IPS-15b (cell line): Measurements from ENCODE around the gene LNX1.

Experiments used
- H3K27me3 ChIP-seq: one replicate; pipeline ENCODE4 v1.6.1; 2013; ENCODE audit warnings: low read length; ENCODE audit not compliant: control insufficient read depth, insufficient read depth
- H3K36me3 ChIP-seq: one replicate; pipeline ENCODE4 v1.6.1; 2013; ENCODE audit warnings: low read length; ENCODE audit not compliant: control insufficient read depth, insufficient read depth
- H3K4me1 ChIP-seq: one replicate; pipeline ENCODE4 v1.6.1; 2013; ENCODE audit warnings: mild to moderate bottlenecking, low read length; ENCODE audit not compliant: control insufficient read depth, insufficient read depth
- H3K4me3 ChIP-seq: one replicate; pipeline ENCODE4 v1.5.1; 2013; ENCODE audit warnings: low read depth, low read length
- H3K9ac ChIP-seq: one replicate; pipeline ENCODE4 v1.6.1; 2013; ENCODE audit warnings: low read depth, mild to moderate bottlenecking, low read length
- H3K9me3 ChIP-seq: one replicate; pipeline ENCODE4 v1.6.1; 2013; ENCODE audit warnings: mild to moderate bottlenecking, low read length; ENCODE audit not compliant: control insufficient read depth, insufficient read depth

The LNX1 gene

DNA sequence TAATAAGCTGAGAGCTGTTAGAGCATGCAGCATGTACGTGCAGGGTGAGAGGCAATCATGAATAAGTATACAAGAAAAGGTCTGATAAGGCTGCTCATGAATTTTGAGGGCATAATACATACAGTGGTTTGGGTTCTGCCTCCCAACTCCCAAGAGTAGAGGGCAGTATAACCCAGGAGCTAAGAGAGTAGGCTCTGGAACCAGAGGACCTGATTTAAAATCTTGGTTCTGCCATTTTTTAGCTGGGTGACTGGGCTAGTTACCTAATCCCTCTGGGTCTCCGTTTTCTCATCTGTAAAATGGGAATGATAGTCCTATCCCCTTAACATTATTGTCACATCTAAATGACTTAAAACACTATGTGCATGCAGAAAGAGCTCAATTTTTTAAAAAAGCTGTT, 85.3 kb downstream of the LNX1 start:
- Histone ChIP-seq H3K4me3 (no peak overlapping the region), H3K4me1 (no peaks in the 10 kb centered on the region)

DNA sequence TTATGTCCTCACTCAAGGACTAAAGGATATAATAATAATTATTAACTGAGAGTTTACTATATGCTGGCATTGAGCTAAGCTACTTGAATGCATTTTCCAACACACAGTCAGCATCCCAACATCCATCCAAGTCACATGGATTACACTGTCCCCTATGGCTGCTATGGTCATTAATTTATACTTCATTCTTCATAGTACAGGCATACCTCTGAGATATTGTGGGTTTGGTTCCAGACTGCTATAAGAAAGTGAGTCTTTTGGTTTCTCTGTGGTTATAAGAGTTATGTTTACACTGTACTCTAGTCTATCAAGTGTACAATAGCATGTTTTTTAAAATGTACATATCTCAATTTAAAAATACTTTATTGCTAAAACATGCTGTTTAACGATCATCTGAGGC, 89.2 kb downstream of the LNX1 start:
- H3K9ac ChIP-seq: no peak overlapping the region
- no peak overlapping the region for H3K4me3 ChIP-seq
- peaks cover 3% of the 10 kb centered on the region for H3K4me1 ChIP-seq
- H3K27me3 ChIP-seq: no peaks in the 10 kb centered on the region
- no peaks in the 10 kb centered on the region for H3K9me3 ChIP-seq
- no peaks in the 10 kb centered on the region for H3K36me3 ChIP-seq

More for the DNA sequence above, 85.3 kb downstream of the LNX1 start:
- H3K9me3 ChIP-seq: no peaks in the 10 kb centered on the region
- H3K27me3 ChIP-seq: no peaks in the 10 kb centered on the region
- no peaks in the 10 kb centered on the region for H3K36me3 ChIP-seq
- H3K9ac ChIP-seq: no peak overlapping the region

DNA sequence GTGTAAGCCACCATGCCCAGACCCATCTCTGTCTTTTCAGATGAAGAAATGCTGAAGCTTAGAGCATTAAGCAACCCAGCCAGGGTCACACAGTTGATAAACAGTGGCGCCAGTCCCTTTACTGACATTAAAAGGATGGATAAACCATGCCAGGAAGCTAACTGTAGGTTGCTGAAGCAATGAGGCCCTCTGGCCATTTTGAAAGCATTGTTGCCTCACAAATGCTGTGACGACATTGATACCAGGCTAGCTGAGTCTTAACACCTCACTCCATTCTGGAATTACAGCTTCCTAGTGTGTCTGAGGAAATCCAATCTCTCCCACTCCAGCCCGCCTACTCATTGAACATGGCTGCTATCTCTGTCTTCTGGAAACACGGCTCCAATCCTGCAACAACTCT, 89.7 kb downstream of the LNX1 start:
- Histone ChIP-seq H3K9me3 (no peaks in the 10 kb centered on the region), H3K27me3 (no peaks in the 10 kb centered on the region), H3K36me3 (no peaks in the 10 kb centered on the region), H3K4me1 (peaks cover 4% of the 10 kb centered on the region), H3K9ac (no peak overlapping the region), H3K4me3 (no peak overlapping the region)

DNA sequence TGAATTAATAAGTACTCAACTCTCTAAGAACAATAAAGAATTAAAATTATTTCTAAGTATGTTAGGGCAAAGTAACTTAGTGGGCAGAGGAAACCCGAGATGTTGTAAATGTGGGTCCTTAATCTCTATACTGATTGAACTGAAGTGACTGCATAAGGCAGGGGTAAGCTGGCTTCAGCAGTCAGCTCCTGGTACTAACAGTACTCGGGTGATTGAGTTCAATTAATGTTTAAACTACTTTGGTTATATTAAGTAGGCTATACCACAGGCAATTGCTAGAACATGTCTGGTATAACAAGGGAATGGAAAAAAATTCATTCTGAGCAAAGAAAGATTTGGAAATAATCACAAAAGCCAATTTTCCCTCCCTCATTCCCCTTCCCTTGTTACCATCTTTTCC, 90.7 kb downstream of the LNX1 start:
- no peak overlapping the region for H3K4me3 ChIP-seq

DNA sequence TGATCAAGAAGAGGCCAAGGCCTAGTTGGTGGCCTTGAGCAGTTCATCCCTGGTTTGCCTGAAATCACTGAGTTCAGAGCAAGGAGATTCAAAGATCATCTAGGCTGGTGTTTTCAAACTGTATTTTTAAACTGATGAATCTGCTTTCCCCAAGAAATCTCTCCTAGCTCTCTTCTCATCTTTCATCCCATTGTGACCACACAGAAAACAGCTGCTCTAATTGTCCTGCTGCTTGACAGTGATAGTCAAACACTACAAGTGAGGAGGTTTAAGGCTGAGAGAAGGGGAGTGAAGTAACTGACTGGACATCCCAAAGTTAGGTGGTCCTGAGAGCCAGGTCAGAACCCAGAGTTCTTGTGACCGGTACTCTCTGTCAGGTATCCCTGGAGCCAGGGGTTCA, 91.5 kb downstream of the LNX1 start:
- peaks cover 4% of the 10 kb centered on the region for H3K4me1 ChIP-seq
- H3K9ac ChIP-seq: no peak overlapping the region
- H3K27me3 ChIP-seq: no peaks in the 10 kb centered on the region
- H3K4me3 ChIP-seq: no peak overlapping the region
- H3K36me3 ChIP-seq: no peaks in the 10 kb centered on the region
- no peaks in the 10 kb centered on the region for H3K9me3 ChIP-seq

More for the DNA sequence above, 90.7 kb downstream of the LNX1 start:
- Histone ChIP-seq H3K36me3 (no peaks in the 10 kb centered on the region), H3K9me3 (no peaks in the 10 kb centered on the region), H3K27me3 (no peaks in the 10 kb centered on the region), H3K4me1 (peaks cover 4% of the 10 kb centered on the region), H3K9ac (no peak overlapping the region)

DNA sequence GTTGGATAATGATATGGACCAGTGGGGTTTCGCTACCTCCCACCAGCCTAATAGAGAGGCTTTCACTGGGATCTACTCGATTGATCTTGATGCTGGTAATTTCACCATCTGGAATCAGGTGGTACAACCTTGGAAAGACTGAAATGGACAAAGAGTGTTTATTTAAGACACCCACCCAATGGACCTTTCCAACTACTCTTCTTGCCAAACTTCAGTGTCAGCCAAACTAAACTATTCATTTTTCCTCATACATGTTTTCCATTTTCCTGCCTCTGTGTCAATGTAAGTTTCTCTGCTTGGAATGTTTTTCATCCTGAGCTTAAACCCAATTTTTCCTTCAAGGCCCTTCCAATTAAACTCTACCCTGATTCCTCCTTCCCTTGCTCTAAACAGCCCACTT, 92.6 kb downstream of the LNX1 start:
- H3K4me1 ChIP-seq: peaks cover 4% of the 10 kb centered on the region
- H3K9me3 ChIP-seq: no peaks in the 10 kb centered on the region
- no peaks in the 10 kb centered on the region for H3K36me3 ChIP-seq
- H3K9ac ChIP-seq: no peak overlapping the region
- H3K4me3 ChIP-seq: no peak overlapping the region
- no peaks in the 10 kb centered on the region for H3K27me3 ChIP-seq

DNA sequence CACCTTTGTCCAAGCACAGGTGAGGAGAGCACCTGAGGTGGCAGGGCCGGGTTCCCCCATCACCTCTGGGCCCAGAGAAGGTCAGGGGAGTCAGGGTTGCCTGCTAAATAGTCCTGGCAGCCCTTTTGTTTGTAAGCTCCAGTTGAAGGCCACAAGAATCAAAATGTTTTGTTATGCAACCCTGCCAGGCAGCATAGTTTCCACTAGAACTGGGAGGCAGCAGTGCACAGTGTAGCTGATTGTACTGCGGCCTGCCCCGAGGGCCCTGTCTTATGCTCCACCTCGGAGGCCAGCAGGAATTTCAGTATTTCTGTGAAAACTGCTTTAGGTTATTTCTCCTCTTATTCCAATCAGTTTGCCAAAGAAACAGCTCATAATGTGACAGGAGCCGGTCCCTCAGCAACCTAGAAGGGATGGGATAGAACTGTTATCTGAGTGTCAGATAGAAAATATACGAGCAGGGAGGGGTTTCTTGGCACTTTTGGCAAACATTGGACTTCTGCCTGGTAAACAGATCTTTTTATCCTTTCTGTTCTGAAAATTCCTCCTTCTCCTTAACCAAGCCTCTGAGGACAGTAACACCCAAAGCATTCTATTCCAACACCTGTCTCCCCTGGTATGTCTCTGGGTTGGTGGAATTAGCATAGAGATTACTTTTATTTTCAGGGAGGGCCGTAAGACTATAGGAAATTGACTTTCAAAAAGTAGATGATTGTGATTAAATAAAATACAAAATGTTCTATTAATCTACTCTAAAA, 93.6 kb downstream of the LNX1 start:
- H3K4me3 ChIP-seq: no peak overlapping the region
- no peak overlapping the region for H3K9ac ChIP-seq
- H3K36me3 ChIP-seq: no peaks in the 10 kb centered on the region
- H3K9me3 ChIP-seq: no peaks in the 10 kb centered on the region
- peaks cover 4% of the 10 kb centered on the region for H3K4me1 ChIP-seq
- no peaks in the 10 kb centered on the region for H3K27me3 ChIP-seq

DNA sequence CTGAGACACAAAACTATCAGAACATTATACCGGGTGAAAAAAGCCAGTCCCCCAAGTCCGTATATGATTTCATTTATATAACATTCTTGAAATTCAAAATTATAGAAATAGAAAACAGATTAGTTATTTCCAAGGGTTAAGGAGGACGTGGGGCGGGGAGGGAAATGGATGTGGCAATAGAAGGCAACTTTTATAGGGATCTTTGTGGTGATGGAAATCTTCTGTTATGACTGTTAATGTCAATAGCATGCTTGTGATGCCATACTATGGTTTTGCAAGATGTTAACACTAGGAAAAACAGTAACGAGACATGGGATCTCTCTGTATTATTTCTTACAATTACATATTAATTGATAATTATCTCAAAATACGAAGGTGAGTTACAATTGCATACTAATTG, 96.4 kb downstream of the LNX1 start:
- Histone ChIP-seq H3K9me3 (no peaks in the 10 kb centered on the region), H3K9ac (no peak overlapping the region), H3K36me3 (no peaks in the 10 kb centered on the region), H3K27me3 (no peaks in the 10 kb centered on the region), H3K4me3 (no peak overlapping the region), H3K4me1 (peaks cover 7% of the 10 kb centered on the region)

DNA sequence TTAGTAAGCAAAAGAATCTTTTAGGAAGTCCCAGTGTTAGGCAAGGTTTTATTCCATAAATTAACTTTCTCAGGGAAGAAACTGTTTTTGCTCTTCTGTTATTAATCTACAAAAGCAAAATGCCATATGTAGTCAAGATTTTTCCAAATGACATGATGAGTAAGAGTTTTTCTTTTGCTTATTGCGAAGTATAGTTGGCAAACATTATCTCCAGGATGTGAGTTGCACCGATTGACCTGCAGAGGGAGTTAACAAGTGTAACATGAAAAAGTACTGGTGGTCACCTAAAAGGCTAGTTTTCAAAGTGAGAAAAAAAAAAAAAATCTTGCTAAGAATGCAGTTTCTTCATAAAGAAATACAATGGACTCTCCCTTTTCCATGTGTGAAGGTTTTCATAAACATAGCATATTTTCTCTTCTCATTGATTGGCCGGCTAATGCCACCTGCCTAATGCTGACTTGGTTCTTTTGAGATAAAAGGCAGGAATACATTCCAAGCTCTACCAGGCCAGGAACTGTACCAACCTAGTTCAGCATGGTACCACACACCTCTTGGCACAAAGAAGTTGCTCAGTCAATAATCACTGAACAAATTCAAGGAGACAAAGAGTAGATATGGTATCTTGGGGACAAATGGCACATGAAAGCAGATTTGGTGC, 100.2 kb downstream of the LNX1 start:
- Histone ChIP-seq H3K27me3 (no peaks in the 10 kb centered on the region), H3K9ac (no peak overlapping the region), H3K36me3 (no peaks in the 10 kb centered on the region)

DNA sequence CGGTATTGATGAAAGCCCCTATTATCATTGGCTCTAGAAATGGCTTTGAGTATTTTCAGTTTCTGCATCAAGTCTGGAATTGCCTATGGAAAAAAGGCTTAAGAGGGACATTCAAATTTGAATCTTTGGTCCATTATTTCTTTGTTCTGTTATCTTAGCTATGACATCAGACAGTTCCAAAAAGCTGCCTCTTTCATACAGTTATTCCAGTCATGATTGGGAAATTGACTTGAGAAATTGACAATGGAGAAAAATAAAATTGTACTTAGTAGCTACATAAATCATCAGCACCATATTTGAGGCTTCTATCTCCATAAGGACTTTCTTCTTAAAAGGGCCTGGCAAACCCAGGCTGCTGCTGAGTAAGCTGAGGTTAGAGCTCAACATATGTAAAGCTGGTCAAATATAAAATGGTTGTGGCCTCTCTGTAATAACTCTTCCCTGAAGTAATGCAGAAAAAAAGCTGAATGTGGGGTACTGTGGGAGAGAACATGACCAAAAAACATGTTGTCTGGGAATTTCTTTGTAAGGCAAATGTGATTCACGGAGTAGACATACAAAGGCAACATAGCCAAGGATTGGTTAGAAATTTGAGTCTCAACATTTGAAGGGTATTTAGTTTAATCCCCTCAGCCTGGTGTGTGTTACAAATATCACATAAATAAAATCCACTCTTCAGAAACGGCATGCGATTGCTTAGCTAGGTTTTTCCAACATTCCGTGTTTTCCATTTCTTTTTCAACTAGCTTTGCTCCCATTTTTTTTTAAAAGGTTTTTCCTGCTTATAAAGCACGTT, 100.9 kb downstream of the LNX1 start:
- H3K9ac ChIP-seq: no peak overlapping the region
- no peaks in the 10 kb centered on the region for H3K27me3 ChIP-seq
- H3K9me3 ChIP-seq: no peaks in the 10 kb centered on the region
- H3K36me3 ChIP-seq: no peaks in the 10 kb centered on the region
- H3K4me3 ChIP-seq: no peak overlapping the region
- peaks cover 3% of the 10 kb centered on the region for H3K4me1 ChIP-seq

More for the DNA sequence above, 100.2 kb downstream of the LNX1 start:
- Histone ChIP-seq H3K4me3 (no peak overlapping the region), H3K4me1 (peaks cover 3% of the 10 kb centered on the region), H3K9me3 (no peaks in the 10 kb centered on the region)

DNA sequence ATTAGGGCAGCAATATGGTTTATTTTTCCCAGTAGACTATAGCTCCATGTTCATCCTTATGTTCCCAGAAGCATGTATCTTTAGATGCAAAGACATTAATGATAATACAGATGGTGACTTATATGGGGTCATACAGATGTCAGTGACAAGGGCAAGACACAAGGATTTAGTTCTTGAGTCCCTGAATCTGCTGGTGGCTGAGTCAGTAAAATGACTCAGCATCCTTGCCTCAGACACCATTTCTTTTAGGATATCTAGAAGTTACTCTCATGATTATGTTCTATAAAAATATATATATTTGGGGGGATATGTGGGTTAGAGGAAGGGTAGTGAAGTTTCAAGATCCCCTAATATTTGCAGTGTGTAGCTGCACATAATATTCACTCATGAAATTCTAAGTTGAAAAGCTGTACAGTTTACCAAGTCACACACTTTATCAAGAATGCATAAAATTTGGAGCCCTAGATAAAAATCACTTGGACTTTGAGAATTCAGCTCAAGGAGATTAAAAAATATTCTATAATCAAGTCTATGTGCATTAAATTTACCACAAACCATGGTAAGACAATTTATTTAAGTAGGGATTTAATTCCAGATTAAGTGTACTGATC, 101.9 kb downstream of the LNX1 start:
- no peak overlapping the region for H3K4me3 ChIP-seq
- H3K9ac ChIP-seq: no peak overlapping the region
- no peaks in the 10 kb centered on the region for H3K9me3 ChIP-seq
- no peaks in the 10 kb centered on the region for H3K27me3 ChIP-seq
- no peaks in the 10 kb centered on the region for H3K36me3 ChIP-seq
- H3K4me1 ChIP-seq: peaks cover 3% of the 10 kb centered on the region
